GM12865 (cell line): ENCODE results near the gene PRCD.

ENCODE experiments used
- DNase-seq: peaks from one replicate; pipeline ENCODE4 v3.0.0; 2010; ENCODE audit warnings: low read depth
- H3K4me3 ChIP-seq: 2 replicates; pipeline ENCODE4 v1.5.1; 2011; ENCODE audit warnings: mild to moderate bottlenecking, low read depth, low read length, control low read depth
- CTCF ChIP-seq: IDR thresholded peaks from 2 replicates; pipeline ENCODE4 v1.5.1; 2011; ENCODE audit warnings: low read length, control low read depth, low read depth, inconsistent platforms; ENCODE audit not compliant: insufficient read depth; ENCODE audit errors: missing control alignments

Gene PRCD

GRCh38 chr17:76540381-76541300 lies 797 bp downstream of the PRCD start:
- no peak for TF ChIP-seq CTCF
- peak; percentile 41 for DNase-seq
- H3K4me3 ChIP-seq, result no peak overlapping the region

GRCh38 chr17:76541739-76542454 lies 2.1 kb downstream of the PRCD start:
- DNase-seq, result no peak
- no peak for TF ChIP-seq CTCF
- H3K4me3 ChIP-seq, result no peak overlapping the region

DNA sequence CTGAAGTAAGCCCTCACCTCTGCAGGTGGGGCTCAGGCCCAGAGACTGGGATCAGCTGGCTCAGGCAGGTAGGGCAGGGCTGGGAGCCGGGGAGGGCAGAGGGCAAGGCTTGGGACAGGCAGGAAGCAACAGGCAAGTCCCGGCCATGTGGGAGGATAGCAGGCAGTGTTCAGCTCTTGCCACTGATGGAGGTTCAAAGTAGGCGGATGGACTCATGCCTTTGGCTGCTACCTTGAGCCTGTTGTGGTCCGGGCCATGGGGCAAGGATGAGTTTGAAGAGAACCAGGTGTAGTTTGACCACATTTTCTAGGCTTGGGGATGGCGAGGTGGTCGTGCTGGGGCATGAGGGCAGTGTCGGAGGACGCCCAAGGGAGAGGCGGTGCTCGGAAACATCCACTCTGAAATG lies 2.7 kb downstream of the PRCD start:
- no peak for TF ChIP-seq CTCF
- no peak for DNase-seq
- no peak overlapping the region for H3K4me3 ChIP-seq

GRCh38 chr17:76542984-76543383 lies 3.1 kb downstream of the PRCD start:
- no peak overlapping the region for H3K4me3 ChIP-seq
- TF ChIP-seq CTCF, result no peak
- no peak for DNase-seq

GRCh38 chr17:76543482-76543825 lies 3.6 kb downstream of the PRCD start:
- no peak overlapping the region for H3K4me3 ChIP-seq
- no peak for TF ChIP-seq CTCF
- DNase-seq, result no peak

- DNase-seq, result no peak
- no peak for TF ChIP-seq CTCF
- H3K4me3 ChIP-seq, result no peak overlapping the region
These were observed 4.1 kb downstream of the PRCD start for GRCh38 chr17:76543826-76544545.
